Activated naive CD4-positive, alpha-beta T cell treated with anti-CD3 and anti-CD28 coated beads, Interleukin-2, amount 50 U/mL, for 72 hours (primary cell): Measurements from ENCODE around the gene RNF11. TPM values are rescaled to one million over a fixed set of nuclear protein-coding genes. Genes with fewer than 3 reads are reported as not detected.
"Not testable (repeated sequence)": the region's sequence is repeated elsewhere in the genome, so short reads cannot be mapped to it uniquely, and the experiment has no call there.

Source experiments
- ATAC-seq, 2 donors: fragments of 150-1000 bp; cut with Tn5 transposase; 2 replicates each; pipeline ENCODE4 v1.10.0; 2021; ENCODE audit warnings: mild to moderate bottlenecking in 2 of 2, moderate library complexity in 2 of 2
- DNase-seq, 2 donors: peaks; one replicate each; pipeline ENCODE4 v3.0.0; 2021 to 2022; ENCODE audit warnings: low spot score in 2 of 2
- H3K27ac Mint-ChIP-seq, 2 donors: one replicate each; pipeline ENCODE4 v1.8.0; 2022; ENCODE audit warnings: mild to moderate bottlenecking in 2 of 2, mixed read lengths in 2 of 2
- H3K36me3 Mint-ChIP-seq, 2 donors: one replicate each; pipeline ENCODE4 v1.8.0; 2022; ENCODE audit warnings: mixed read lengths in 2 of 2
- H3K9me3 Mint-ChIP-seq, 2 donors: one replicate each; pipeline ENCODE4 v1.8.0; 2022; ENCODE audit warnings: mixed read lengths in 2 of 2
- total RNA-seq, 2 donors: library from RNA; stranded (reverse); gene quantifications; one replicate each; pipeline ENCODE4 v1.2.3, GENCODE V29; 2022

RNF11 gene
- total RNA-seq, 2 donors from 2014 or later, result 22.2 to 26.6 TPM

- not testable (repeated sequence) for H3K36me3 Mint-ChIP-seq, ATAC-seq, DNase-seq, H3K27ac Mint-ChIP-seq, H3K9me3 Mint-ChIP-seq
Measured at GRCh38 chr1:51221529-51221928, 14.5 kb upstream of the RNF11 start.

- no peak for ATAC-seq
Measured at GRCh38 chr1:51222136-51222787, 13.8 kb upstream of the RNF11 start.

GRCh38 chr1:51222809-51223208, 13.3 kb upstream of the RNF11 start:
- no peaks in the 10 kb centered on the region for H3K9me3 Mint-ChIP-seq
- DNase-seq, result no peak
- no peak overlapping the region for H3K27ac Mint-ChIP-seq
- no peaks in the 10 kb centered on the region for H3K36me3 Mint-ChIP-seq
- ATAC-seq, result no peak

More at GRCh38 chr1:51222136-51222787, 13.8 kb upstream of the RNF11 start:
- Mint-ChIP-seq H3K27ac (no peak overlapping the region), H3K9me3 (no peaks in the 10 kb centered on the region), H3K36me3 (no peaks in the 10 kb centered on the region)
- no peak for DNase-seq

GRCh38 chr1:51224255-51224654, 11.8 kb upstream of the RNF11 start:
- H3K36me3 Mint-ChIP-seq, result no peaks in the 10 kb centered on the region
- H3K27ac Mint-ChIP-seq, result no peak overlapping the region
- no peak for DNase-seq
- ATAC-seq, result no peak
- H3K9me3 Mint-ChIP-seq, result no peaks in the 10 kb centered on the region

- not testable (repeated sequence) for DNase-seq
Measured at GRCh38 chr1:51227231-51227960, 8.7 kb upstream of the RNF11 start.

GRCh38 chr1:51228471-51228870, 7.6 kb upstream of the RNF11 start:
- not testable (repeated sequence) for H3K27ac Mint-ChIP-seq, H3K36me3 Mint-ChIP-seq, ATAC-seq, H3K9me3 Mint-ChIP-seq, DNase-seq

More at GRCh38 chr1:51227231-51227960, 8.7 kb upstream of the RNF11 start:
- H3K27ac Mint-ChIP-seq, H3K36me3 Mint-ChIP-seq, ATAC-seq, H3K9me3 Mint-ChIP-seq: not testable (repeated sequence)

GRCh38 chr1:51230501-51231078, 5.5 kb upstream of the RNF11 start:
- H3K9me3 Mint-ChIP-seq, result no peaks in the 10 kb centered on the region
- DNase-seq (no peak), ATAC-seq (no peak)
- H3K27ac Mint-ChIP-seq, result no peak overlapping the region
- no peaks in the 10 kb centered on the region for H3K36me3 Mint-ChIP-seq

- no peak overlapping the region for H3K27ac Mint-ChIP-seq
- ATAC-seq (no peak), DNase-seq (no peak)
- H3K9me3 Mint-ChIP-seq, result no peaks in the 10 kb centered on the region
- H3K36me3 Mint-ChIP-seq, result no peaks in the 10 kb centered on the region
Measured at GRCh38 chr1:51231120-51231519, 5.0 kb upstream of the RNF11 start.

GRCh38 chr1:51231896-51232295, 4.2 kb upstream of the RNF11 start:
- H3K27ac Mint-ChIP-seq, result no peak overlapping the region
- no peak for ATAC-seq

GRCh38 chr1:51234236-51234635, 1.8 kb upstream of the RNF11 start:
- H3K9me3 Mint-ChIP-seq, H3K27ac Mint-ChIP-seq, ATAC-seq, DNase-seq, H3K36me3 Mint-ChIP-seq: not testable (repeated sequence)

More at GRCh38 chr1:51231896-51232295, 4.2 kb upstream of the RNF11 start:
- H3K36me3 Mint-ChIP-seq, result no peaks in the 10 kb centered on the region
- DNase-seq, result no peak
- H3K9me3 Mint-ChIP-seq, result no peaks in the 10 kb centered on the region

- Mint-ChIP-seq H3K27ac (no peak overlapping the region), H3K36me3 (no peaks in the 10 kb centered on the region), H3K9me3 (no peaks in the 10 kb centered on the region)
- DNase-seq (peak in 1 of 2 donors; percentile 42), ATAC-seq (peak; percentile 14 to 32)
Measured at GRCh38 chr1:51234721-51235425, 1.2 kb upstream of the RNF11 start.

- Mint-ChIP-seq H3K27ac (no peak overlapping the region), H3K36me3 (no peaks in the 10 kb centered on the region), H3K9me3 (no peaks in the 10 kb centered on the region)
- DNase-seq (peak; percentile 50 to 62), ATAC-seq (peak; percentile 26 to 35)
Measured at GRCh38 chr1:51236531-51237350, 668 bp downstream of the RNF11 start.

GRCh38 chr1:51237351-51238033, 1.4 kb downstream of the RNF11 start:
- Mint-ChIP-seq H3K36me3 (no peaks in the 10 kb centered on the region), H3K27ac (no peak overlapping the region), H3K9me3 (no peaks in the 10 kb centered on the region)
- DNase-seq, result no peak
- no peak for ATAC-seq

- Mint-ChIP-seq H3K9me3 (no peaks in the 10 kb centered on the region), H3K36me3 (no peaks in the 10 kb centered on the region), H3K27ac (no peak overlapping the region)
- DNase-seq (no peak), ATAC-seq (no peak)
Measured at GRCh38 chr1:51238034-51238403, 1.9 kb downstream of the RNF11 start.

- Mint-ChIP-seq H3K27ac (no peak overlapping the region), H3K9me3 (no peaks in the 10 kb centered on the region), H3K36me3 (no peaks in the 10 kb centered on the region)
- ATAC-seq (no peak), DNase-seq (no peak)
Measured at GRCh38 chr1:51240084-51240483, 4.0 kb downstream of the RNF11 start.

GRCh38 chr1:51241119-51241518, 5.0 kb downstream of the RNF11 start:
- no peaks in the 10 kb centered on the region for H3K36me3 Mint-ChIP-seq
- ATAC-seq (no peak), DNase-seq (no peak)
- no peaks in the 10 kb centered on the region for H3K9me3 Mint-ChIP-seq
- H3K27ac Mint-ChIP-seq, result no peak overlapping the region
